Smooth muscle cell (in vitro differentiated cells): ENCODE results near the gene PANK4. TPM values are rescaled to one million over a fixed set of nuclear protein-coding genes. Genes with fewer than 3 reads are reported as not detected.
"Not testable (repeated sequence)": the region's sequence is repeated elsewhere in the genome, so short reads cannot be mapped to it uniquely, and the experiment has no call there.

Experiments
- DNase-seq: peaks from one replicate; lab custom pipeline; 2025; ENCODE audit not compliant: unreplicated experiment; lab: John Stamatoyannopoulos, UW
- H2AFZ ChIP-seq: fragments of 200-600 bp; sonication (generic); 2 replicates; pipeline ENCODE4 v1.6.0; 2016; ENCODE audit warnings: antibody characterized with exemption, low read depth, mild to moderate bottlenecking
- H3F3A ChIP-seq: fragments of 200-600 bp; sonication (generic); 2 replicates; pipeline ENCODE4 v1.6.0; 2017; ENCODE audit warnings: antibody characterized with exemption, low read depth
- H3K27ac ChIP-seq: fragments of 200-600 bp; sonication (generic); 2 replicates; pipeline ENCODE4 v1.5.1; 2016; ENCODE audit warnings: low read depth, mild to moderate bottlenecking
- H3K27me3 ChIP-seq: fragments of 200-600 bp; sonication (generic); 2 replicates; pipeline ENCODE4 v1.6.1; 2016; ENCODE audit warnings: low read depth, mild to moderate bottlenecking
- H3K36me3 ChIP-seq: fragments of 200-600 bp; sonication (generic); 2 replicates; pipeline ENCODE4 v1.5.1; 2016; ENCODE audit warnings: low read depth
- H3K4me1 ChIP-seq: fragments of 200-600 bp; sonication (generic); 2 replicates; pipeline ENCODE4 v1.5.1; 2016; ENCODE audit warnings: low read depth
- H3K4me2 ChIP-seq: fragments of 200-600 bp; sonication (generic); 2 replicates; pipeline ENCODE4 v1.6.0; 2016; ENCODE audit warnings: mild to moderate bottlenecking
- H3K4me3 ChIP-seq: fragments of 200-600 bp; sonication (generic); 2 replicates; pipeline ENCODE4 v1.5.1; 2016; ENCODE audit warnings: mild to moderate bottlenecking
- H3K79me2 ChIP-seq: fragments of 200-600 bp; sonication (generic); 2 replicates; pipeline ENCODE4 v1.6.0; 2016; ENCODE audit warnings: low read depth, mild to moderate bottlenecking
- H3K9ac ChIP-seq: fragments of 200-600 bp; sonication (generic); 2 replicates; pipeline ENCODE4 v1.6.0; 2016; ENCODE audit warnings: low read depth
- H3K9me3 ChIP-seq: fragments of 200-600 bp; sonication (generic); replicated peaks from 2 replicates; pipeline ENCODE4 v1.5.1; 2016; ENCODE audit warnings: low read depth
- H4K20me1 ChIP-seq: fragments of 200-600 bp; sonication (generic); 2 replicates; pipeline ENCODE4 v1.6.0; 2016; ENCODE audit warnings: low read depth
- CTCF ChIP-seq: fragments of 200-600 bp; sonication (generic); IDR thresholded peaks from 2 replicates; pipeline ENCODE4 v1.5.1; 2017; ENCODE audit warnings: borderline replicate concordance, mild to moderate bottlenecking, antibody characterized with exemption; ENCODE audit not compliant: insufficient read depth, poor library complexity, severe bottlenecking
- WGBS: methylation state at CpG from one replicate; pipeline ENCODE4 v1.1.7; 2016; ENCODE audit warnings: low lambda C conversion rate; 5-methylcytosine and 5-hydroxymethylcytosine counted together
- polyA plus RNA-seq: library from polyadenylated mRNA; unstranded; fragments of >200 nt; fragmentation: Nextera tagmentation; extraction: Ambion mirVana; gene quantifications from 2 replicates; pipeline ENCODE4 v1.2.1, GENCODE V29; 2016
- total RNA-seq: library from RNA; depleted of rRNA; stranded (reverse); fragments of >200 nt; gene quantifications from 2 replicates; pipeline ENCODE4 v1.2.3, GENCODE V29; 2014

The PANK4 gene
- total and polyA plus RNA-seq, 2 experiments from 2014 or later = 28.4 to 28.7 TPM

- Histone ChIP-seq H3K79me2 (no peaks in the 10 kb centered on the region), H3K9me3 (no peaks in the 10 kb centered on the region), H3K27ac (no peak overlapping the region), H3F3A (no peaks in the 10 kb centered on the region), H3K36me3 (no peaks in the 10 kb centered on the region), H4K20me1 (no peaks in the 10 kb centered on the region), H2AFZ (no peak overlapping the region), H3K9ac (no peak overlapping the region), H3K27me3 (no peaks in the 10 kb centered on the region), H3K4me3 (no peak overlapping the region), H3K4me2 (no peak overlapping the region), H3K4me1 (no peaks in the 10 kb centered on the region)
- TF ChIP-seq CTCF = no peak
- WGBS = 85% methylated on average over 23 of the region's 23 CpGs
- no peak for DNase-seq
These were observed 66.6 kb downstream of the PANK4 start for GRCh38 chr1:2459757-2460156.

- H3K4me3 ChIP-seq, H3K36me3 ChIP-seq, H3K9ac ChIP-seq, H3K4me2 ChIP-seq, H3K4me1 ChIP-seq, H3K27ac ChIP-seq, H3K79me2 ChIP-seq, DNase-seq, H2AFZ ChIP-seq, H3F3A ChIP-seq, H3K27me3 ChIP-seq, H3K9me3 ChIP-seq, H4K20me1 ChIP-seq: not testable (repeated sequence)
- 82% methylated on average over 16 of the region's 16 CpGs for WGBS
These were observed 67.2 kb downstream of the PANK4 start for GRCh38 chr1:2459102-2459753.

- no peak overlapping the region for H3K27ac ChIP-seq
- no peaks in the 10 kb centered on the region for H3K9me3 ChIP-seq
- H4K20me1 ChIP-seq = no peaks in the 10 kb centered on the region
- H3K36me3 ChIP-seq = no peaks in the 10 kb centered on the region
- no peaks in the 10 kb centered on the region for H3K27me3 ChIP-seq
- H3K4me3 ChIP-seq = no peak overlapping the region
- H3K4me1 ChIP-seq = no peaks in the 10 kb centered on the region
- H3K79me2 ChIP-seq = no peaks in the 10 kb centered on the region
- H3K4me2 ChIP-seq = no peak overlapping the region
- no peak for TF ChIP-seq CTCF
- no peak overlapping the region for H3K9ac ChIP-seq
- no peak for DNase-seq
- H3F3A ChIP-seq = no peaks in the 10 kb centered on the region
- 88% methylated on average over 18 of the region's 18 CpGs for WGBS
- no peak overlapping the region for H2AFZ ChIP-seq
These were observed 67.7 kb downstream of the PANK4 start for GRCh38 chr1:2458687-2459086.

Other genes starting within 250 kb of the PANK4 start
- gene MORN1, start 135.0 kb downstream of the PANK4 start, total RNA-seq = 3.2 and 4.9 TPM in 2 replicates
- gene MORN1, start 135.0 kb downstream of the PANK4 start, polyA plus RNA-seq = 6.2 and 7.3 TPM in 2 replicates
- gene RER1, start 134.8 kb downstream of the PANK4 start, total RNA-seq = 101 and 110 TPM in 2 replicates
- 253 and 269 TPM in 2 replicates for gene RER1, start 134.8 kb downstream of the PANK4 start, polyA plus RNA-seq
- gene PEX10, start 114.0 kb downstream of the PANK4 start, total RNA-seq = 10.2 and 14.0 TPM in 2 replicates
- 20.3 and 28.1 TPM in 2 replicates for gene PEX10, start 114.0 kb downstream of the PANK4 start, polyA plus RNA-seq
- gene PLCH2, start 50.3 kb downstream of the PANK4 start, total RNA-seq = 0.09 and 0.81 TPM in 2 replicates
- gene PLCH2, start 50.3 kb downstream of the PANK4 start, polyA plus RNA-seq = 0.04 and 0.13 TPM in 2 replicates
- 1.6 TPM in 1 of 2 replicates, not detected in the other for gene HES5, start 3.7 kb upstream of the PANK4 start, total RNA-seq
- gene HES5, start 3.7 kb upstream of the PANK4 start, polyA plus RNA-seq = 1.3 and 1.7 TPM in 2 replicates
- 0.40 TPM in 1 of 2 replicates, not detected in the other for gene TNFRSF14, start 29.8 kb upstream of the PANK4 start, total RNA-seq
- gene TNFRSF14, start 29.8 kb upstream of the PANK4 start, polyA plus RNA-seq = not detected in 2 replicates
- gene PRXL2B, start 60.2 kb upstream of the PANK4 start, total RNA-seq = 16.1 and 27.4 TPM in 2 replicates
- gene PRXL2B, start 60.2 kb upstream of the PANK4 start, polyA plus RNA-seq = 18.4 and 26.6 TPM in 2 replicates
- 3.5 TPM in 1 of 2 replicates, not detected in the other for gene MMEL1, start 106.4 kb upstream of the PANK4 start, total RNA-seq
- 0.56 and 3.4 TPM in 2 replicates for gene MMEL1, start 106.4 kb upstream of the PANK4 start, polyA plus RNA-seq